GM12878 (cell line): ENCODE measurements around the gene EXOC4.

Experiments used
- CTCF ChIP-seq, 3 experiments: IDR thresholded peaks in 2 of 3; conservative IDR thresholded peaks in 1 of 3; 2 replicates each; pipeline ENCODE4 v1.5.1; 2011; ENCODE audit warnings: low read depth in 3 of 3, low read length in 3 of 3, mild to moderate bottlenecking in 3 of 3, control low read depth in 2 of 3, moderate library complexity in 2 of 3, inconsistent platforms in 1 of 3, mixed read lengths in 1 of 3; ENCODE audit not compliant: control insufficient read depth in 2 of 3, insufficient read depth in 1 of 3; ENCODE audit errors: extremely low read depth in 1 of 3
- SP1 ChIP-seq: IDR thresholded peaks from one replicate; pipeline ENCODE4 v1.6.1; 2011; ENCODE audit warnings: low read depth, low read length
- TAF1 ChIP-seq: IDR thresholded peaks from 2 replicates; pipeline ENCODE4 v1.6.1; 2011; ENCODE audit warnings: mild to moderate bottlenecking, low read depth, low read length, borderline replicate concordance

GRCh38 chr7:134085311-134085710 lies 832.4 kb downstream of the EXOC4 start:
- TF ChIP-seq SP1 (no peak), CTCF (IDR thresholded peaks at IDR 0.05 in 2 of 3, conservative IDR thresholded peaks at IDR 0.05 in 1 of 3; ENCODE audit: control insufficient read depth in 2 of 3, extremely low read depth in 1 of 3, insufficient read depth in 1 of 3, low read depth in 3 of 3, low read length in 3 of 3) (no peak), TAF1 (no peak)
